Measurements from ENCODE around the gene VPS8.

The VPS8 gene

DNA sequence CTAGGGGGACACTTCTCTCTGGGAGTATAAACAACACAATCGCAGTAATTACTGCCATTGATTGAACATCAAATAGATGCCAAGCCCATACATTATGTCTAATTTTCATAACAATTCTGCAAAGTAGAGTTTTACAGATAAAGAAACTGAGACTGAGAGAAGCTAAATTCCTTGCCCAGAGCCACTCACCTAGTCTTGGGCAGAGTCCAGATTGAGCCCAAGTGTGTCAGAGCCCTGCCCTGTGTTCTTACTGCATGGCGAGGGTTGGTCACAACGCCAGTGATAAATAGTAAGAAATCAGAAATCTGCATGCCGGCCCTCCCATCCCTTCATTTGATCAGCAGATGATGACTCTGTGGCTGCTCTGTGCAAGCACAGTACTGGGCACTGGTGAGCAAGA lies 234.6 kb downstream of the VPS8 start:
- TF ChIP-seq TAF1 (IDR thresholded peaks at IDR 0.05; ENCODE audit: low read depth, low read length) (no peak), POLR2A (IDR thresholded peaks at IDR 0.05; ENCODE audit: low read depth, low read length) (no peak), POLR2AphosphoS5 (IDR thresholded peaks at IDR 0.05; ENCODE audit: low read depth, low read length) (no peak), POU2F2 (IDR thresholded peaks at IDR 0.05; ENCODE audit: low read depth, low read length) (no peak), PAX5 (IDR thresholded peaks at IDR 0.05; ENCODE audit: insufficient read depth, low read length, severe bottlenecking) (no peak), SPI1 (IDR thresholded peaks at IDR 0.05; ENCODE audit: low read depth, low read length) (no peak)
- FAIRE-seq (no peak), DNase-seq (ENCODE audit: insufficient read length, low spot score) (no peak)

DNA sequence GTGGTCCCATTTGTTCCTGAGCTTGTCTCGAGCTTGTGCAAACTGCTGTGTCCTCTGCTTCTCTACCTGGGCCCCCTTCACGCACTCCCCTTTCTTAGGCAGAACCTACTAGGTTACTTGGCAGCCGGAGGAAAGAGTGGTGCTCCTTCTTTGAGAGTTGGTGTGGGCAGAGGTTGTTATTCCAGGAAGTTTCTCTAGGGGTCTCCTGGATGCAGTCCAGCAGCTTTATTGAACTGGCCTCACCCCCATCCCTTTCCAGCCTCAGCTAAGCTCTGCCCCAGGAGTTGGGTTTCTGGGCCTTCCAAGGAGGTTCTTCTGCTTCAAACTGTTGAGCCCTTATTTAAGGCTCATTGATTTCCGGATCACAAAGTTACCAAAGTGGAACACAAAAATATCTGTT lies 237.7 kb downstream of the VPS8 start:
- DNase-seq (ENCODE audit: insufficient read length, low spot score): no peak
- TF ChIP-seq TAF1 (IDR thresholded peaks at IDR 0.05; ENCODE audit: low read depth, low read length) (no peak), POLR2AphosphoS5 (IDR thresholded peaks at IDR 0.05; ENCODE audit: low read depth, low read length) (no peak), POLR2A (IDR thresholded peaks at IDR 0.05; ENCODE audit: low read depth, low read length) (no peak), POU2F2 (IDR thresholded peaks at IDR 0.05; ENCODE audit: low read depth, low read length) (no peak), PAX5 (IDR thresholded peaks at IDR 0.05; ENCODE audit: insufficient read depth, low read length, severe bottlenecking) (no peak), SPI1 (IDR thresholded peaks at IDR 0.05; ENCODE audit: low read depth, low read length) (no peak)
- no peak for FAIRE-seq

DNA sequence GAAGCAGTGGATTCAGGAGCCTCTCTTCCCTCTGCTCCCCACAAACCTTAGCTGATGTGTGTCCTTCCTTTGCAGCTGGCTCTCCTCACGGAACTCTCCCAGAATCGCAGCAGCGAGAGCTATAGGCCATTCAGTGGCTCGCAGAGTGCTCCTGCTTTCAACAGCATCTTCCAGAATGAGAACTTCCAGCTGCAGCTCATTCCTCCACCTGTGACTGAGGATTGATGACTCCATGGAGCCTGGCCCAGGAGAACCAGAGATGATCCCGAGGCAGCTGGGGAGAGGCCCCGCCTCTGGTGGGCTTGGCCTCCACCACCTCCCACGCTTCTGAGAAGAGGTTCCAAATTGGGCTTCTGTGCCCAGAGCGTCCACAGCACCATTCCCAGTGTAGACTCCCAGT lies 239.8 kb downstream of the VPS8 start:
- TF ChIP-seq POU2F2 (IDR thresholded peaks at IDR 0.05; ENCODE audit: low read depth, low read length): no peak
- no peak for TF ChIP-seq PAX5 (IDR thresholded peaks at IDR 0.05; ENCODE audit: insufficient read depth, low read length, severe bottlenecking)
- TF ChIP-seq POLR2A (IDR thresholded peaks at IDR 0.05; ENCODE audit: low read depth, low read length): no peak
- no peak for TF ChIP-seq SPI1 (IDR thresholded peaks at IDR 0.05; ENCODE audit: low read depth, low read length)
- TF ChIP-seq POLR2AphosphoS5 (IDR thresholded peaks at IDR 0.05; ENCODE audit: low read depth, low read length): no peak
- no peak for TF ChIP-seq TAF1 (IDR thresholded peaks at IDR 0.05; ENCODE audit: low read depth, low read length)
- FAIRE-seq (no peak), DNase-seq (ENCODE audit: insufficient read length, low spot score) (no peak)

DNA sequence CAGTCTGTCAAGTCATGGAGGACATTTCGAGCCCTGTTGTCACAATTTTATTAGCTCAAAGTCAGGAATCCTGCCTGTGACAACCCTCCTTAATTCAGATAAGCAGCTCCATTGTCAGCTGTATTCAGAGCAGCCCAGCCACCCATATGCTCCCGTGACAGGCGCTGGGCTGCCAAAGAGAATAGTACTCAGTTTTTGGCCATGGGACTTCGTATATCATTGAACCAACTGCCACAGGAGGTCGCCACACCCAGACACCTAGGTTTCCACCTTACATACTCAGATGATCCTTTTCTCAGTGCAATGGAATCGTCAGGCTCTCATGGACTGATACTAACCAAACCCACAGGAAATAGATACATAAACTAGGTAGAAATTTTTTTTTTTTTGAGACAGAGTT lies 240.7 kb downstream of the VPS8 start:
- no peak for DNase-seq (ENCODE audit: insufficient read length, low spot score)

DNA sequence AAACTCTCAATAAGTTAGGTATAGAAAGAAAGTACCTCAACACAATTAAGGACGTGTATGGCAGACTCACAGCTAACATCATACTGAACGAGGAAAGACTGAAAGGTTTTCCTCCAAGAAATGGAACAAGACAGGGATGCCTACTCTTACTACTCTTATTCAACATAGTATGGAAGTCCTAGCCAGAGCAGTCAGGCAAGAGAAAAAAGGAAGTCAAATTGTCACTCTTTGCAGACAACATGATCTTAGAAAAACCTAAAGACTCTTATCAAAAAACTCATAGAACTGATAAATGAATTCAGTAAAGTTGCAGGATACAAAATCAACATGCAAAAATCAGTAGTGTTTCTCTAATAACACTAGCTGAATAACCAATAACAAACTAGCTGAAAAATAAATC lies 244.9 kb downstream of the VPS8 start:
- TF ChIP-seq TAF1 (IDR thresholded peaks at IDR 0.05; ENCODE audit: low read depth, low read length) (no peak), SPI1 (IDR thresholded peaks at IDR 0.05; ENCODE audit: low read depth, low read length) (peak; percentile 73), POLR2A (IDR thresholded peaks at IDR 0.05; ENCODE audit: low read depth, low read length) (no peak)
- FAIRE-seq (no peak), DNase-seq (ENCODE audit: insufficient read length, low spot score) (no peak)

More for the DNA sequence above, 240.7 kb downstream of the VPS8 start:
- FAIRE-seq: no peak
- TF ChIP-seq PAX5 (IDR thresholded peaks at IDR 0.05; ENCODE audit: insufficient read depth, low read length, severe bottlenecking) (no peak), POLR2A (IDR thresholded peaks at IDR 0.05; ENCODE audit: low read depth, low read length) (no peak), SPI1 (IDR thresholded peaks at IDR 0.05; ENCODE audit: low read depth, low read length) (no peak), POLR2AphosphoS5 (IDR thresholded peaks at IDR 0.05; ENCODE audit: low read depth, low read length) (no peak), POU2F2 (IDR thresholded peaks at IDR 0.05; ENCODE audit: low read depth, low read length) (no peak), TAF1 (IDR thresholded peaks at IDR 0.05; ENCODE audit: low read depth, low read length) (no peak)

DNA sequence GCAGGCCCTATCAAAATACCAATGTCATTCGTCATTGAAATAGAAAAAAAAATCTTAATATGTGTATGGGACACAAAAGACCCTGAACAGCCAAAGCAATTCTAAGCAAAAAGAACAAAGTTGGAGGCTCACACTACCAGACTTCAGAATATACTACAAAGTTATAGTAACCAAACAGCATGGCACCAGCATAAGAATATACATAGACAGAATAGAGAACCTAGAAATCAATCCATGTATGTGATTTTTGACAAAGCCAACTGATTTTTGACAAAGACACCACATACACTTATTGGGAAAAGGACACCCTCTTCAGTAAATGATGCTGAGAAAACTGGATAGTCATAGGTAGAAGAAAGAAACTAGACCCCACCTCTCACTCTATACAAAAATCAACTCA lies 245.9 kb downstream of the VPS8 start:
- TF ChIP-seq POLR2A (IDR thresholded peaks at IDR 0.05; ENCODE audit: low read depth, low read length): no peak
- TF ChIP-seq POU2F2 (IDR thresholded peaks at IDR 0.05; ENCODE audit: low read depth, low read length): no peak
- no peak for TF ChIP-seq TAF1 (IDR thresholded peaks at IDR 0.05; ENCODE audit: low read depth, low read length)
- no peak for TF ChIP-seq PAX5 (IDR thresholded peaks at IDR 0.05; ENCODE audit: insufficient read depth, low read length, severe bottlenecking)
- TF ChIP-seq POLR2AphosphoS5 (IDR thresholded peaks at IDR 0.05; ENCODE audit: low read depth, low read length): no peak
- TF ChIP-seq SPI1 (IDR thresholded peaks at IDR 0.05; ENCODE audit: low read depth, low read length): no peak
- no peak for FAIRE-seq
- DNase-seq (ENCODE audit: insufficient read length, low spot score): no peak

DNA sequence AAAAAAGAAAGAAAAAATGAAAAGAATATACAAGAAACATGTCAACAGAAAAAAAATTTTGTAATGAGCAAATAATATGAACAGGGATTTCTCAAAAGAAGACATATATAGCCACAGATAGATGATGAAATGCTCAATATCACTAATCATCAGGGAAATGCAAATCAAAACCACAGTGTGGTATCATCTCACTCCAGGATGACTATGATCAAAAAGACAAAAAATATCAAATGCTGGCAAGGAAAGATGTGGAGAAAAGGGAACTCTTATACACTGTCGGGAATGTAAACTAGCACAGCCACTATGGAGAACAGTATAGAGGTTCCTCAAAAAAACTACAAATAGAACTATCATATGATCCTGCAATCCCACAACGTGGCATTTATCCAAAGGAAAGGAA lies 246.8 kb downstream of the VPS8 start:
- no peak for DNase-seq (ENCODE audit: insufficient read length, low spot score)
- no peak for TF ChIP-seq PAX5 (IDR thresholded peaks at IDR 0.05; ENCODE audit: insufficient read depth, low read length, severe bottlenecking)
- no peak for TF ChIP-seq SPI1 (IDR thresholded peaks at IDR 0.05; ENCODE audit: low read depth, low read length)
- TF ChIP-seq TAF1 (IDR thresholded peaks at IDR 0.05; ENCODE audit: low read depth, low read length): no peak
- TF ChIP-seq POLR2A (IDR thresholded peaks at IDR 0.05; ENCODE audit: low read depth, low read length): no peak
- no peak for TF ChIP-seq POU2F2 (IDR thresholded peaks at IDR 0.05; ENCODE audit: low read depth, low read length)
- TF ChIP-seq POLR2AphosphoS5 (IDR thresholded peaks at IDR 0.05; ENCODE audit: low read depth, low read length): no peak
- FAIRE-seq: no peak

DNA sequence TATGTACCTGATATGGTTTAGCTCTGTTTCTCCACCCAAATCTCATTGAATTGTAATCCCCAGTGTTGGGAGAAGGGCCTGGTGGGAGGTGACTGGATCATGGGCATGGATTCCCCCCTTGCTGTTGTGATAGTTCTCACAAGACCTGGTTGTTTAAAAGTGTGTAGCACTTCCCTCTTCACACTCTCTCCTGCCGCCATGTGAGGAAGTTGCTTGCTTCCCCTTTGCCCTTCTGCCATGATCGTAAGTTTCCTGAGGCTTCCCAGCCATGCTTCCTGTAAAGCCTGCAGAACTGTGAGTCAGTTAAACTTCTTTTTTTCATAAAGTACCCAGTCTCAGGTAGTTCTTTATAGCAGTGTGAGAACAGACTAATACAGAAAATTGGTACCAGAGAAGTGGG lies 247.8 kb downstream of the VPS8 start:
- FAIRE-seq: no peak
- DNase-seq (ENCODE audit: insufficient read length, low spot score): no peak

DNA sequence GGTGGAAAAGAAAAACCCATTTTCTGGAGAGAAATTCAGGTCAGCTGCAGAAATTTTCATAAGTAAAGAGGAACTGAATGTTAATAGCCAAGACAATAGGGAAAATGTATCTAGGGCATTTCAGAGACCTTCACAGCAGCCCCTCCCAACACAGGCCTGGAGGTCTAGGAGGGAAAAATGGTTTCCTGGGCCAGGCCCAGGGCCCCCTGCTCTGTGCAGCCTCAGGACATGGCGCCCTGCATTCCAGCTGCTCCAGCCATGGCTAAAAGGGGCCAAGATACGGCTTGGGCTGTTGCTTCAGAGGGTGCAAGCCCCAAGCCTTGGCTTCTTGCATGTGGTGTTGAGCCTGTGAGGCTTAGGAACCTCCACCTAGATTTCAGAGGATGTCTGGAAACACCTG lies 248.7 kb downstream of the VPS8 start:
- FAIRE-seq: no peak
- no peak for DNase-seq (ENCODE audit: insufficient read length, low spot score)
- TF ChIP-seq TAF1 (IDR thresholded peaks at IDR 0.05; ENCODE audit: low read depth, low read length): no peak
- TF ChIP-seq SPI1 (IDR thresholded peaks at IDR 0.05; ENCODE audit: low read depth, low read length): peak; percentile 32; the same call in 1 of the 2 replicates

More for the DNA sequence above, 247.8 kb downstream of the VPS8 start:
- TF ChIP-seq SPI1 (IDR thresholded peaks at IDR 0.05; ENCODE audit: low read depth, low read length) (no peak), PAX5 (IDR thresholded peaks at IDR 0.05; ENCODE audit: insufficient read depth, low read length, severe bottlenecking) (no peak), POLR2A (IDR thresholded peaks at IDR 0.05; ENCODE audit: low read depth, low read length) (no peak), POU2F2 (IDR thresholded peaks at IDR 0.05; ENCODE audit: low read depth, low read length) (no peak), POLR2AphosphoS5 (IDR thresholded peaks at IDR 0.05; ENCODE audit: low read depth, low read length) (no peak), TAF1 (IDR thresholded peaks at IDR 0.05; ENCODE audit: low read depth, low read length) (no peak)

DNA sequence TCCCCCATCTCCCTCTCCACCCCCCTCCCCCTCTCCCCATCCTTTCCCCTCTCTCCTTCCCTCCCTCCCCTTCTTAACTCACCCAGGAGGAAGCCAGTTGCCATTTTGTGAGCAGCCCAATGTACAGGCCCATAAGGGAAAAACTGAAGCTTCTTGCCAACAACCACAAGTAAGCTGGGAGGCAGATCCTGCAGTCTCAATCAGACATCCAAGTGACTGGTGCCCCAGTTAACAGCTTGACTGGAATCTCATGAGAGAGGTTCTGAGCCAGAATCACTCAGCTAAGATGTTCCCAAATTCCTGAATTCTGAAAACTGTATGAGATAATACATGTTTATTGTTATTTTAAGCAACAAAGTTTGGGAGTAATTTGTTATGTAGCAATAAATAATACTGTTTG lies 250.2 kb downstream of the VPS8 start:
- FAIRE-seq: no peak
- no peak for TF ChIP-seq SPI1 (IDR thresholded peaks at IDR 0.05; ENCODE audit: low read depth, low read length)
- TF ChIP-seq PAX5 (IDR thresholded peaks at IDR 0.05; ENCODE audit: insufficient read depth, low read length, severe bottlenecking): no peak
- no peak for TF ChIP-seq POLR2A (IDR thresholded peaks at IDR 0.05; ENCODE audit: low read depth, low read length)
- TF ChIP-seq TAF1 (IDR thresholded peaks at IDR 0.05; ENCODE audit: low read depth, low read length): no peak
- no peak for TF ChIP-seq POLR2AphosphoS5 (IDR thresholded peaks at IDR 0.05; ENCODE audit: low read depth, low read length)
- no peak for TF ChIP-seq POU2F2 (IDR thresholded peaks at IDR 0.05; ENCODE audit: low read depth, low read length)

More for the DNA sequence above, 250.2 kb downstream of the VPS8 start:
- no peak for DNase-seq (ENCODE audit: insufficient read length, low spot score)

All from GM12891 (cell line).